GM19043 (cell line): ENCODE data around the gene DACH1.
A peak's percentile ranks its signal among the peaks of the same experiment; 100 is the strongest.
"Not testable (repeated sequence)": the region's sequence is repeated elsewhere in the genome, so short reads cannot be mapped to it uniquely, and the experiment has no call there.

Experiments
- ATAC-seq: cut with Tn5 transposase; IDR thresholded peaks from one replicate; pipeline ENCODE4 v1.9.1; 2021; ENCODE audit warnings: low read depth; ENCODE audit not compliant: unreplicated experiment

The DACH1 gene

DNA sequence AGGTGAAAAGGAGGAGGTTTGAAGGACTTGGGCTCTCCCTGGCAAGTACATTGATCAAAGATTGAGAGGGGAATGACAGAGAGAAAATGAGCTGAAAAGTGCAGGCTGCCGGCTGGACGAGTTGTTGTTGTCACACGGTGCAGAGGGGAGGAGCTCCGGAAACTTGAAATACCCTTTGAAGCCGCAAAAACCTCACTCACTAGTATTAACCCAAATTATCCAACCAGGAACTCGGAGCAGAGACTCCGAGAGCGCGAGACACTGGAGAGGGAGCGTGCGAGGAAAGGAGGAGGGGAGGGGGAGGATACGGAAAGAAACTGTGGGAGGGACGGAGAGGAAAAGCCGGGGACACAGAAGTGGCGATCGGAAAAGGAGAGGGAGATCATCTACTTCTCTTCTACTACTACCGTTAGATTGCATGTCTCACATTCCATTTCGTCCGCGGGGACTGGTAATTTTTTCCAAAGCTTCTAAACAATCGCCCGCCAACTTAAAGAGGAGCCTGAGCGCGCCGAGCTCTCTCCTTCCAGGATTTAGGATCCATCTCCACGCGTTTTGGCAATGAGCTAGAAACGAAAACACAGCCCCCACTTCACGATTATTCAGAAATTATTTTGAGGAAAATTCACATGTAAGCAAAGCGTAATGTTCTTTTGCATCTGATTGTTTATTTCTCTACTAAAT is at the start of gene DACH1:
DACH1 (minus strand) TSS at position 74 of the 684 bp plus-strand sequence.
- no peak for ATAC-seq

DNA sequence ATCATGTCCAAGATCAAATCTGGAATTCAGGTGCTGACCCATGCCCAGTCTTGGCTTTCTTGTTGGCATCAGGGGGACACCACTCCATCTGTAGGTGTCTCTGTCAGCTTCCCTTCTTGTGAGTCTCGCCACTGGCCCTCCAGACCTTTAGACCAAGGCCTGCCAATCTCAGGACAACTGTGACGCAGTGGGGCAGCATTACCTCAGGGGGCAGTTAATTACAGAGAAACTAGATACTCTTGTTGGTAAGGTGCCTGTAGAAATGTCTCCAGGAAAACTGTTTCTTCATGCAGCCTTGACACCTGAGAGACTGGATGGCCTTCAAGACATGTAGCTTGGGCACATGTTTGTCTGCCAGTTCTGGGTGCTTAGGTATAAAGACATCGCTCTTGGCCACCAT is 46.7 kb upstream of the DACH1 start:
- ATAC-seq = no peak

DNA sequence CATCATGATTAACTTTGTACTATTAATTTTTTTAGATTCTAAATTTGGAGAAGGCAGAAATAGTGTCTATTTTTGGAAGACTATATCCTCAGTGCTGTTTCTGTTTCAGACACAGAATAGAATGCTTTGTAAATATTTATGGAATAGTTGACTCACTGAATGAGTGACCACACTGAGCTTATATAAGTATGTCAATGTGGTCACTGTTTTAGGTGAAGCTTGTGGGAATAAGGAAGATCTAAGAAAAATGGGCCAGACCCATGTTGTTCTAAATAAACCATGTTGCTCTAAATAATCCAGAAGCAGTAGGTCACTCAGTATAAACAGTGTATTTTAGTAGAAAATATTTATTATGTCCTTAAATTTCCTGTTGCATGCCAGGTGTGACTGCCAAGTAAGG is 45.5 kb upstream of the DACH1 start:
- ATAC-seq = no peak

DNA sequence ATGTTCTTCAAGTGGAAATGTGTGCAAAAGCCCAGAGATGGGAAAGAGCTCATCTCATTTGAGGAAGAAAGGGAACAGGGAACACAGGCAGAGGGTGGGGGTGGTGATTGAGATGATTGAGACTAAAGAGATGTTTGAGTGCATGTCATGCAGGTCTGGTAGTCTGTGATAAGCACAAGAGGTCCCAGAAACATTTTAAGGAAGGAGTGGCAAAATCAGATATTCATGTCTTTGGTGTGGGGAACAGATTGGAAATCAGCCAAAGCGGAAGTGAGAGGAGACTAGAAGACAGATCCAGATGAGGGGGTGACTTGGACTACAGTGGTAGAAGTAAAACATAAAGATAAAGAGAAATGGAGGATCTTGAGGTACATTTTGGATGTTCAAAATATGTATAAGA is 39.4 kb upstream of the DACH1 start:
- ATAC-seq = no peak

DNA sequence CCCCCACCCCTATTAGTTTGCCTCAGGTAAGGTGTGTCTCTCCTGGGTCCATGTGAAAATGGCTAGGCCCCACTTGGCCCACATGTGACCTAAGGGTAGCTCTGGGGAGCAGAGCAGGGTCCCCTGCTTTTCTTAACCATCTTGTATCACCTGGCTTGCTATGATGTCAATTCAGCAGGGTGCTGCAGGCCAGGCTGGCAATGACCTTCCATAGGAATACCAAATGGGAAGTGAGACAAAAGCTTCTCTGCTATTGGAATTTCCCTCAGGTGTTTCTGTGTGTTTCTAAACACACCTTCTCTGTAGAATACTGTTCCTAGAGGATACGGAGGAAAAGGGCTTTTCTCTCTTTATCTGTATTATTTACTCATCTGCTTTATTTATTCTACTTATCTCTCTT is 35.7 kb upstream of the DACH1 start:
- no peak for ATAC-seq

DNA sequence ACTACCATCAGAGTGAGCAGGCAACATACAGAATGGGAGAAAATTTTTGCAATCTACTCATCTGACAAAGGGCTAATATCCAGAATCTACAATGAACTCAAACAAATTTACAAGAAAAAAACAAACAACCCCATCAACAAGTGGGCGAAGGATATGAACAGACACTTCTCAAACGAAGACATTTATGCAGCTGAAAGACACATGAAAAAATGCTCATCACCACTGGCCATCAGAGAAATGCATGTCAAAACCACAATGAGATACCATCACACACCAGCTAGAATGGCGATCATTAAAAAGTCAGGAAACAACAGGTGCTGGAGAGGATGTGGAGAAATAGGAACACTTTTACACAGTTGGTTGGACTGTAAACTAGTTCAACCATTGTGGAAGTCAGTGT is 26.5 kb upstream of the DACH1 start:
- ATAC-seq = not testable (repeated sequence)

DNA sequence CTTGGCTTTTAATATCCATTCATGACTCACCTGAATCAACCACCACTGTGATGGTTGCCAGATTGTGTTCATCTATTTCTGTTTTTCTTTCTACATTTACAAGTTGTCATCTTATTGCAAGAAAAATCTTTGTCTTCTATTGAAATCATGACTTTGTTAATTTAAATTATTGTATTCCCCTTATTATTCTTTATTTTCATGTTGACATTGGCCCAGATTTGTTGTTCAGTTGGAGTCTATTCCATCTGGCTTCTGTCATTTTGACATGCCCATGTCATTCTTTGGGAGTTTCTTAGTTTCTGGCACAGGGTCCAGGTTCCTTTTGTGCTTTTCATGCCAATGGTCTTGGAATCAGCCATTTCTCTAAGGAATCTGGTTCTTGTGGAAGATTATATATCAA is 19.9 kb upstream of the DACH1 start:
- no peak for ATAC-seq

DNA sequence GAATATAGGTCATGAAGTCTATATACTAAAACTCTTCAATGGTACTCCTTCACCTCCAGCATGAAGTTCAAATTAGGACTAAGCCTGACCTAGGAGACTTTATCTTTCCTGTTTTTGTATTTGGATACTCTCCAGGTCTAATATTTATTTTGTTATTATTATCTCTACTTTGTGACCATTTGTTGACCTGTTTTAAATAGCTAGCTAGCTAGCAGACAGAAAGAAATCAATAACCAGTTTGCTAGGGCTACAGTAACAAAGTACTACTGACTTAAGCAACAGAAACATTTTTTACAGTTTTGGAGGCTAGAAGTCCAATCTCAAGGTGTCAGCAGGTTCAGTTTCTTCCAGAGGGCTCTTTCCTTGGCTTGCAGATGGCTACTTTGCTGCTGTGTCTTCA is 15.1 kb upstream of the DACH1 start:
- no peak for ATAC-seq

DNA sequence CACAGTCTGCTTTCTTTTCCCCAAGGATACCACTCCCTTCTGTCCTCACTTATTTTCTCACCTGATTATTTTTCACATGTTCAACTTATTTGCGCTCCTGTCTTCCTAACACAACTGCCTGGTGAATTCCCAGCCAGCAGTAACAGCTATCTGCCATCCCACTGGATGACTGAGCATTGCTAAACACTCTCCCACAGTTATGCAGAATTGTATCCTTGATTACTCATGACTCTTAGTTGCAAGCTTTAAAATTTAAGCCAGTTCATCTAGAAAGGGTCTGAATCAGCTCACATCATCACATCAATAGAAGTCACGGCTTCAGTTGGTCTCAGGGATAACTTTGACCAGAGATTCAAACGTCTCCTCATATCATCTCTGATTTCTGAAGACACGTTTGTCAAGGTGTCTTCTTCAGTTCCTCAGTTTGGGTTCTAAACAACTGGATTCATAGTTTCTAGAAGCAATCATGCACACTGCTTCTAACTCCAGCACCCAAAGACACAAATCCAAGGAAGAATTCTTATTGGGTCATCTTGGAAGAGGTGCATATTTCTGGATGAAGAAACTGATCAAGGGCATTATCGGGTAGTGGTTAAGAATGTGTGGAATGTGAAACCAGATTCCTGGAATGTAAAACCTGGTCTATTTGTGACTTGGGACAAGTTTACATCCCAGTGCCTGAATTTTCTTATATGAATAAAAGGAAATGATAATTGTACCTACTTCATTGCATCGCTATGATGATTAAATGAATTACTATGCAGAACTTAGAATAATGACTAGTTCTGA is 13.9 kb upstream of the DACH1 start:
- ATAC-seq = no peak

DNA sequence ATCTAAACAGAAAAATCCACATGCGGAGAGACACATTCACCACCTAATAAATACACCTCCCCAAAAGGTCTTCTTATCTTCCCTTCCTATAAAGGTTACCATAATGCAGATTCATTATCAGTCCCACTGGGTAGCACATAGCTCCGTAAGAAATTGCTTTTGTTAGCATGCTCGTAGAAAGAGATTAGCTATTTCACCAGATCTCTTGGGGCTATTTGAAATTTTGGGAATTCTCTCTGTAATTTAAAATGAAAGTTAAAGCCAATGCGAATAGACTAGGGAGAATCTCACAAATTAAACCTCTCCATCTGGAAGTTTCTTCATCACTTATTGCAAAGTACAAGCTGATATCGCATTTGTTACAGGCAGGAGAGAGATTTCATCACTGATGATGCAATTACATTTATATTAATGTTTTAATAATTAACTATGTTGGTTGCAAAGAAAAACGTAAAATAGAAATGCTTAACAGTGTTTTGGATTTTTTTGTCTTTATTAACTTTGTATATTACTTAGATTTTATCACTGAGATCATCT is 12.9 kb upstream of the DACH1 start:
- no peak for ATAC-seq

DNA sequence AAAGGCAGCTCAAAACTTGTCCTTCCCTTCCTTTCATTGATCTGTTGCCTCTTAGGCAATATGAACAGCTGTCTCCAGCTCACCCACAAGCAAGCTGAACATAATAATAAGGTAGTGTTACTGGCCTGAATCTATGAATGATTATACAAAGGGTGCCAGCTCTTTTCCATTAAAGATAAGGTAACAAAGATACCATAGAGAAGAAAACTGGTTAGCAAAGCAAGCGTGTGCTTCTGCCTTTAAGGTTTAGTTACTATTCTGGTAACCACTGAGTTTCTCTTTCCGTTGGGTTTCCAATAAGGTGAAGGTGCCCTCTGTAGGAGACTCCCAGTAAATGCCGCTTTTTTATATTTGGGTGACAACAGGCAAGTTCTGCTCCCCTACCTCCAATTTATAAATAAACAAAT is 12.1 kb upstream of the DACH1 start:
- peak; percentile 89 for ATAC-seq

DNA sequence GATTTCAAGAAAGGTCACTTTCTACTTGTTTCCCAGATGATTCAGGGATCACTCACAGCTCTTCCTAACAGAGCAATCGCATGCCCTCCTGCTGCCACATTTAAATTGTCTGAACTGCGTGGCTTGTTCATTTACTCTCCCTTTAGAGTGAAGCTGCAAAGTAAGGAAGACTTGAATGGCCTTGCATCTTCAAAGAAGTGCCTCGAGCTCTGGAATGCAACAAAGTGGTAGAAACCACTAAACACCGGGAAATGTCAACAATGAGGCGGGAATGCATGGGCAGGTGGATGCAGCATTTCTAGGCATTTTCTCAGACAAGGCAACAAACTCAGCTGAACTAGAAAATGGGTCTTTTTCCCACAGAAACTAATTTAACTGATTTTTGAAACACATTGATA is 10.3 kb upstream of the DACH1 start:
- ATAC-seq = no peak

DNA sequence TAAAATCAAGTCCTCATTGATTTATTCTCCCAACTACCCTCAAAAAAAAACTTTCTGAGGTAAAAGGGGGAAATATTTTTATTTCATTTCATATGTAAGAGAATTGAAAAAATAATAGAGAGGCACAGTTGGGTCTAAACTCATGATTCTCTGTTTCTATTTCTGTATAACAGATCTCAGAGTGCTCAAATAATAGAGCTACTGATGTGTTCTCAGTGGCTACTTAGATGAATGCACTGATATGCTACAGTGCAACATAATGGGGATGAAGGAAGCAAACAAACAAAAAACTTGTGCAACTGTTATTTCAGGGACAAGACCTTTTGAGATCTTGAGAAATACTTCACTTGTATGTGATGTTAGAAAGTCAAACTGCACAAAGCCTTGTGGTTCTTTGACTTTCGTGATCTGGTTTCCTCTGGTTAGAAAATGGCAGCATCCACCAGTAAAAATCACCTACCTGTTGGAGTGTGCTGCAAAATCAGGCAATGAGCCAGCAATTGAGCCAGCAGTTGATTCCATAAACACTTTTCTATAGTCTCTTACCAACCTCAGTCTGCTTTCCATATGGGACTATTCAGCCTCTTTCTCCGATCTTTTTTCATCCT is 9.7 kb upstream of the DACH1 start:
- no peak for ATAC-seq

DNA sequence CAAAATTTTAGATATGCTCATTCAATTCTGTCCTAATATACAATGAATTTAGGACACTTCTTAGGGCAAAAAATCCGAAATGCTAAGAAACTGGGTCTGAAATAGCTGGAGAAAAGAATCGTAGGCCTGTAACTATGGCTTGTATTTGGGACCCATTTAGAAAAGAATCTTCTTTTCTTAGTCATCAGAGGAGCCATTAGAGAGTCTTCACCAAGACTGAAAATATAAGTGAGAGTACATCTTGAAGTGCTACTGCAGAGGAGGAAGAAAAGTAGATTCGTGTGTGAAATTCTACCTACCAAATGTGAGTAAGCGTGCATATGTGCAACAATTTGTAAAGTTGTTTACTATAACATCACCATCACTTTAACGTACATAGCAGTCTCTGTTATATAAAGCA is 8.8 kb upstream of the DACH1 start:
- ATAC-seq = no peak

DNA sequence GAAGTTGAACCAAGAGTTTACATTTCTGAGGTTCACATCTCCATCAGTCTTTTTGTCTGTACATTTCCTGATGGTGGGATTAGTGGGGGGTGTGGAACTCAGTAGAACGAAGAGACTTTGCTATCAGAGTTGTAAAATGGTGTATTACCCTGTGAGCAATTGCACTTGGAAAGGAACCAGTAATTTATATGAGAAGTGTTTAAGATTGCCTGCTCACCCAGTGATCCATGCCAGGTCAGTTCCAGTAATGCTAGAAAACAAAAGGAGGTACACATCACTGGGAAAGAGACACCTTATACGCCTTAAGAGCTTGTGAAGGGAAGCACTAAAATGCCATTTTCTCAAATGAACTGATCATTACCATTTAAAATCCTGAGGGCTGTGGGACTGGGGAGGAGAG is 7.5 kb upstream of the DACH1 start:
- ATAC-seq = no peak

DNA sequence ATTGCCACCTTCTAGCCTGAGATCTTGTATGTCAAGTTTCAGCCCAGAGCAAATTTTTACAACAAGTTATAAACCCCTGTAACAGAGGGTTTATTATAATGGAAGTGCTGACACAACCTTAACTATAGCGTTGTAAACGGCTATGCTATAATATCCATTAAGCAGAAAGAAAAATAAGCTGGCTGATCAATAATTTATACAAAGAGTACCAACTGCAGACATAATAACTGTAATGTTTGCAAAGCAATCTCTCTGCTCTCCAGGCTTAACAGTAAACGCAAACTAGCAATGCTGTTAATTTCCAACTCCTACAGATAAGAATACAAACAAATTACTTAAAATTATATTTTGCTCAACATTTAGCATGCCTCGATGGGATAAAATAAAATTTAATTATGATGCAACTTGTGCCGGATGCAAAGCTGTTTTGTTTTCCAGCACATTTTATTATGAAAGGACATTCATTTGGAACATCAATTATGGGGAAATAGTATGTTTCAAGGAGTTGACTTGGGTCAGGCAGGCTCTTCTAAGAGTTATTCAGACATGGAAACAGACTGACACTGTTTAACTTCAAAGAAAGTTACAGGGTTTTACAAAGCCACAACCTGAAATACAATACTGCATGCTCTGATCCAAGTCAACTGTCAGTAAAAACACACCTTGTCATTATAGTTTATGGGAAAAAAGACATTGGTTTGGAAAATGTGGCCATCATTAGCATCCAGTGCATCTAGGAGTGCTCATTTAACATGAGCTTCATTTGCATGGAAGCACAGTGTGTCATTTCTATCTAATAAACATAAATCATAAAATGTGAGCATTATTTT is 6.6 kb upstream of the DACH1 start:
- no peak for ATAC-seq

DNA sequence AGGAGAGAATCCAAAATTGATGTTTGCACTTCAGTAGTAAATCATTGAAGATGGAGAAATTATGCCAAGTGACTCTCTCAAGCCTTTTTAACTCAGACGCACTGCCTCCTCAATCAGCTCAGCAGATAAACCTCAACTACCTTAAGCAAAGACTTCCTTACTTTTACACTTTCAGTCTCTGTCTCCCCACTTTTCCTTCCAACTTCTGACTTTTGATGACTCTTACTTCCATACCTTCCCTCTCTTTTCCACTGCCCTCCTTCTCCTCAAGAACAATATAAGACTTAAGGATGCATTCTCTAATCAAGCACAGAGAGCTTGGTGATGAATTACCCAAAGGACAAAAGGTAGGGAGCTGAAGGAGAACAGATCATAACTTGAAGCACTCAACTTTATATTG is 4.8 kb upstream of the DACH1 start:
- no peak for ATAC-seq

DNA sequence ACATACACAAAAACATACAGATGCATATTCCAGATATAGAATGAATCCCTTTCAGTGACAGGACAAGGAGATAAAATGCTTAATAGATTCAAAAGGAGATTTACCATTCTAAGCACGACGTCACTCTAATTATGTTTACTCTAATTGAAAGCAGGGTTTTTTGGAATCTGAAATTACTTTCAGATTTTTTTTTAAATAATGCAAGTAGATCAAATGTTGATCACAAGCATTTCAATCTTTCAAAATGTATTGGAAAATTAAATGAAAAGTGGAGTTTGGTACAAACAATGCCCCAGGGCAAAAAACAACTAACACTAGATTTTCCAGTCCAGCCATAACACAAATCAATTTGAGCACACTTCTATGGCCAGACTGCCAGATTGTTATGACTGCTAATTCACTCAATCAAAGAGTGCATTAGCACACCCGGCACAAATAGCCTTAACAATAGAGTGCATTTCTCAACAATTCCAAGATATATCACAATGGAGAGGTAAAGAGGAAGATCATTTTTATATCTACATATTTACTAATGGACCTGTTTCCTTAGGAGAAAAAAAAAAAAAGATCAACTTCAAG is 4.3 kb upstream of the DACH1 start:
- no peak for ATAC-seq

DNA sequence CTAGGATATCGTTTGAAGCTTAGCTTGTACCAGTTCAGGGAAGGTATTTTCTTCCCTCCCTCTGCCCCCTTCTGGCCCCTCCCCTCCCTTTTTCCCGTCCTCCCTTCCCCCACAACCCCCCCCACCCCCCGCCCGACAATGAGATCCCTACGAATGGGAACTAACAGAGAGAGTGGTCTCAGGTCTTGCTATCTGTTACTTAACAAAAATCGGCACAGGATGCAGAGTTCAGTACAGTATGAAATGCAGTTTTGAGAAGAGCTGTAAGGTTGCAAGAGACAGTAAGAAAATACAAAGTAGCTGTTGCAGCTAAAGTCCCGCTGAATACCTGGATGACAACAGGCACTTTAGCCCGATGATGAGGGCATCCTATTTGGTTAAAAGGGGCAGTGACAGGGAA is 3.1 kb upstream of the DACH1 start:
- ATAC-seq = no peak

DNA sequence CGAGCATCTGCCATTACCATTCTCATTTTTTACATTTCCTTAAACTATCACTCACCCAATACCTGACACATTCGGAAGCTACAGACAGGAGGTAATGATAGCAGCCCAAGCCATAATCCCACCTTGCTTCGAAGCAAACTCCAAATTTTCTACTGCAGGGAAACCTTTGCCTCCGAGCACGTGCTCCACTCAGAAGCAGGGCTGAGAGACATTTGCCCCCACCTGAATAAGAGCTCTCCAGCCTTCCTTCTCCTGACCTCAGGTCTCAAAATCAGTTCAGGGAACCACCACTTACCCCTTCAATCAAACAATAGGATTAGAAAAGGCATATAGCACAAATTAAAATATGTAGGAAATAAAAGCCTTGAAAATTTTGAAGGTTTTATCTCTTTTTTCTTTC is 2.3 kb upstream of the DACH1 start:
- ATAC-seq = no peak
